A673 (cell line): ENCODE data around the gene SHISA9. TPM values are rescaled to one million over a fixed set of nuclear protein-coding genes. Genes with fewer than 3 reads are reported as not detected.

ENCODE experiments used
- BruUV-seq: library from RNA; stranded (reverse); fragments of 400-500 nt; replicated peaks from 2 replicates; lab custom pipeline; 2021; lab: Mats Ljungman, UMichigan
- CTCF ChIA-PET: fragments of 300-600 bp; sonication (Branson Sonifier 250); formaldehyde crosslinking; loops from one replicate; lab custom pipeline; 2022; ENCODE audit warnings: antibody characterized with exemption; lab: Charles Lee
- POLR2A ChIA-PET: fragments of 300-600 bp; sonication (Branson Sonifier 250); formaldehyde crosslinking; loops from one replicate; lab custom pipeline; 2022; ENCODE audit warnings: antibody characterized with exemption; ENCODE audit not compliant: low non-redundant PET; lab: Charles Lee
- DNase-seq: peaks from one replicate; pipeline ENCODE4 v3.0.0-alpha.2; 2015; ENCODE audit warnings: low spot score
- H3K27ac ChIP-seq: fragments of 200-600 bp; sonication (generic); 2 replicates; pipeline ENCODE4 v1.5.1; 2016; ENCODE audit warnings: mixed run types, low read depth, mild to moderate bottlenecking, mixed read lengths, antibody characterized with exemption, low read length; ENCODE audit not compliant: poor library complexity, severe bottlenecking
- H3K27me3 ChIP-seq: fragments of 200-600 bp; sonication (generic); replicated peaks from 2 replicates; pipeline ENCODE4 v1.6.1; 2017; ENCODE audit warnings: mixed run types, low read depth, mild to moderate bottlenecking, mixed read lengths, antibody characterized with exemption, low read length; ENCODE audit not compliant: insufficient read depth, poor library complexity
- H3K36me3 ChIP-seq: fragments of 200-600 bp; sonication (generic); 2 replicates; pipeline ENCODE4 v1.6.1; 2016; ENCODE audit warnings: mixed run types, mild to moderate bottlenecking, mixed read lengths, antibody characterized with exemption, low read length; ENCODE audit not compliant: insufficient read depth, poor library complexity, severe bottlenecking
- H3K4me1 ChIP-seq: fragments of 200-600 bp; sonication (generic); 2 replicates; pipeline ENCODE4 v1.6.1; 2017; ENCODE audit warnings: mixed run types, mild to moderate bottlenecking, mixed read lengths, antibody characterized with exemption, low read length; ENCODE audit not compliant: insufficient read depth, poor library complexity, severe bottlenecking
- H3K4me3 ChIP-seq: fragments of 200-600 bp; sonication (generic); 2 replicates; pipeline ENCODE4 v1.5.1; 2016; ENCODE audit warnings: low read depth, mixed run types, mild to moderate bottlenecking, mixed read lengths, low read length; ENCODE audit not compliant: poor library complexity, severe bottlenecking
- H3K9me3 ChIP-seq: fragments of 200-600 bp; sonication (generic); 2 replicates; pipeline ENCODE4 v1.6.1; 2016; ENCODE audit warnings: mixed run types, low read depth, mild to moderate bottlenecking, mixed read lengths, antibody characterized with exemption, low read length; ENCODE audit not compliant: poor library complexity, severe bottlenecking
- CTCF ChIP-seq: fragments of 300-800, 200-600 bp; sonication (generic); conservative IDR thresholded peaks from 2 replicates; pipeline ENCODE4 v1.5.1; 2017; ENCODE audit warnings: low read depth, mild to moderate bottlenecking, antibody characterized with exemption, low read length, moderate library complexity, mixed read lengths
- EZH2 ChIP-seq: fragments of 200-600 bp; sonication (generic); IDR thresholded peaks from 2 replicates; pipeline ENCODE4 v1.6.1; 2017; ENCODE audit warnings: borderline replicate concordance, low read depth, mild to moderate bottlenecking, mixed read lengths, antibody characterized with exemption, low read length; ENCODE audit not compliant: poor library complexity, severe bottlenecking
- intact Hi-C: fragments of 100-400 bp; cut with micrococcal nuclease; formaldehyde crosslinking; loops from one replicate; pipeline ENCODE4 v1.10.0; 2022; ENCODE audit not compliant: unreplicated experiment
- total RNA-seq: library from RNA; stranded (reverse); gene quantifications from 2 replicates; pipeline ENCODE4 v1.2.3, GENCODE V29; 2021

Gene SHISA9
- total RNA-seq, 1 experiment from 2014 or later: not detected

GRCh38 chr16:13207151-13207550 lies 305.8 kb downstream of the SHISA9 start:
- H3K4me1 ChIP-seq: no peaks in the 10 kb centered on the region
- no TSS peak for BruUV-seq
- ChIA-PET CTCF (no interaction called here), POLR2A (interaction anchor here (0.6 kb wide), 1 partner anchor 121 kb away, joined by 3 read pairs; no protein-coding TSS in a partner anchor)
- no peak overlapping the region for H3K4me3 ChIP-seq
- TF ChIP-seq EZH2: no peak
- no peak for TF ChIP-seq CTCF
- no peaks in the 10 kb centered on the region for H3K36me3 ChIP-seq
- H3K9me3 ChIP-seq: peaks cover 16% of the 10 kb centered on the region
- no peak for DNase-seq
- no peak overlapping the region for H3K27ac ChIP-seq
- intact Hi-C loops: no loop called here
- no peaks in the 10 kb centered on the region for H3K27me3 ChIP-seq

GRCh38 chr16:13223666-13224065 lies 322.3 kb downstream of the SHISA9 start:
- BruUV-seq: no TSS peak
- CTCF ChIA-PET: no interaction called here

GRCh38 chr16:13229039-13229438 lies 327.6 kb downstream of the SHISA9 start:
- intact Hi-C loops: no loop called here
- no peaks in the 10 kb centered on the region for H3K27me3 ChIP-seq
- POLR2A ChIA-PET: no interaction called here
- CTCF ChIA-PET: no interaction called here
- H3K4me3 ChIP-seq: no peak overlapping the region
- no peaks in the 10 kb centered on the region for H3K36me3 ChIP-seq
- DNase-seq: no peak
- H3K4me1 ChIP-seq: no peaks in the 10 kb centered on the region
- no peak for TF ChIP-seq EZH2
- no peak for TF ChIP-seq CTCF
- peaks cover 32% of the 10 kb centered on the region for H3K9me3 ChIP-seq
- no TSS peak for BruUV-seq
- no peak overlapping the region for H3K27ac ChIP-seq

More at GRCh38 chr16:13223666-13224065, 322.3 kb downstream of the SHISA9 start:
- H3K27me3 ChIP-seq: no peaks in the 10 kb centered on the region
- no peaks in the 10 kb centered on the region for H3K36me3 ChIP-seq
- DNase-seq: no peak
- no peak overlapping the region for H3K4me3 ChIP-seq
- POLR2A ChIA-PET: no interaction called here
- TF ChIP-seq CTCF (no peak), EZH2 (no peak)
- intact Hi-C loops: no loop called here
- H3K9me3 ChIP-seq: peaks cover 26% of the 10 kb centered on the region
- no peak overlapping the region for H3K27ac ChIP-seq
- H3K4me1 ChIP-seq: no peaks in the 10 kb centered on the region
